ENCODE results near the gene IGSF22.

IGSF22 gene

DNA sequence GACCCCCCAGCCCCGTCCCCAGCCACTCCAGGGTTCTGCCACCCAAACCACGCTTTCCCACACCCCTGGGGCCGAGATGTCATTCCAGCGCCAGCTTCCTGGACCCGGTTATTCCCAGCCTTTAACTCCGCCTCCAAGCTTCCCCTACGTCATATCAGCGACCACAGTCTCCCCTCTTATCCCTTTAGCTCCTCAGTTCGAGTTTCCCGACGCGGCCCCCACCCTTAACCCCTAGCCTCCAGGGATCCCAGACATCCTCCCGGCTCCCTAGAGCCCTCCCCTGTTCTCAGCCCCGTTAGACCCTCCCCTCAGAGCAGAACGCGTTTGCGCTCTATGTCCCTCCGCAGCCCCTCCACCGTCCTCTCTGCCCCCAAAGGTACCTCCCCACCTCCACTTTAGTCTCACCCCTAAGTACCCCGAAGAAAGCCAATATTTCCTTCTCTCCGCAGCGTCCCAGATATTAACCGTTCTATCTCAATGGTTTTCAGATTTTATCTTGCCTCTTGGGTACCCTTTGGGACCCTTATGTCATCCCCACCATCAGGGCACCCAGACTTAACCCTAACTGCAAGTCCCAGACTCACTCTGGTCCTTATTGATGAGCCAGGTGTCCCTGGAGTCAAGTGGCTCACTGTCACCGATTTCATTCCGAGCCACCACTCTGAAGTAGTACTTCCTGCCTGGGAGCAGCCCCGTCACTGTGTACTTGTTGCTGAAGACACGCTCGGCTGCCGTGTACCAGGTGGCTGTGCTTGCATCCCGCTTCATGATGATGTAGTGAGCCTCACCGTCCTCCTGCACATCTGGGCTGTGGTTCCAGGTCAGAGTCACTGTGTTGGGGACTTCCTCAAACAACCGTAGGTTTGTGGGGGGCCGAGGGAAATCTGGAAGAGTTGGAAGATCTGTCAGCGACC is 19.4 kb downstream of the IGSF22 start:
- CTCF ChIA-PET = no interaction called here
- Histone ChIP-seq H3K4me3 (ENCODE audit: low read depth, low read length) (no peak overlapping the region), H3K36me3 (ENCODE audit: control insufficient read depth in 2 of 2, insufficient read depth in 1 of 2, low read length in 2 of 2) (no peaks in the 10 kb centered on the region), H3K4me1 (ENCODE audit: control insufficient read depth, insufficient read depth, low read length) (no peaks in the 10 kb centered on the region), H3K27ac (ENCODE audit: extremely low read depth, low read depth, low read length) (no peak overlapping the region), H3K9me3 (ENCODE audit: control insufficient read depth, insufficient read depth, low read depth, low read length) (no peaks in the 10 kb centered on the region)
- TF ChIP-seq MZF1 (tag by site-specific recombination; IDR thresholded peaks at IDR 0.05; ENCODE audit: borderline replicate concordance) (no peak), ZNF449 (tag by site-specific recombination; IDR thresholded peaks at IDR 0.05) (no peak), SCRT2 (tag by site-specific recombination; IDR thresholded peaks at IDR 0.05) (no peak), PRDM10 (tag by site-specific recombination; IDR thresholded peaks at IDR 0.05) (no peak), KLF16 (tag by site-specific recombination; IDR thresholded peaks at IDR 0.05) (no peak)
- POLR2A ChIA-PET = interaction anchor here (0.7 kb wide), 1 partner anchor 118 kb away, joined by 4 read pairs; the partner anchor contains the start of gene UEVLD

DNA sequence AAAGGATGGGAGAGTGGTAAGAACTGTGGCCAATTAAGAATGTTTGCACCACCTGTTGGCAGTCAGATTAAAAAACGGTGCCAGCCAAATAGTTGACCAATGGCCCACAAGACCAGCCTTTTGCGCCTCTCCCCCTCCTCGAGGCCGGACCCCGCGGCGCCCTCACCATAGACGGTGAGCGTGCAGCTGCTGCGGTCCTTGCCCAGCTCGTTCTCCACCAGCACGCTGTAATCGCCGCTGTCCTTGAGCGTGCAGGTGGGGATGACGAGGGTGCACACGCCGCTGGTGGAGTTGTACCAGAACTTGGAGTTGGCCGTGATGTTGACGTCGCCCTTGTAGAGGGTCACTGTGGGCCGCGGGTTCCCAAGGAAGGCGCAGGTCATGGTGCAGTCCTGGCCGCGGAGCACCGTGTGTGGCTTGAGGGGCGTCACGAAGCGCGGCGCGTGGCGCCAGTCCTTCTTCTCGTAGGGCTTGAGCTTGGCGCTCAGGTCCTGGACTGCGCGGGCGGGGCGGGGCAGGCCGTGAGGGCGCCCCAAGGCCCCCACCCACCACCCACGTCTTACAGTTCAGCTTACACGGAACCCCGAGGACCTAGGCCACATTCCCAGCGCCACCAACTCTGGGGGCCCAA is 20.2 kb downstream of the IGSF22 start:
- Histone ChIP-seq H3K36me3 (ENCODE audit: control insufficient read depth in 2 of 2, insufficient read depth in 1 of 2, low read length in 2 of 2) (no peaks in the 10 kb centered on the region), H3K4me1 (ENCODE audit: control insufficient read depth, insufficient read depth, low read length) (no peaks in the 10 kb centered on the region), H3K4me3 (ENCODE audit: low read depth, low read length) (no peak overlapping the region), H3K27ac (ENCODE audit: extremely low read depth, low read depth, low read length) (no peak overlapping the region), H3K9me3 (ENCODE audit: control insufficient read depth, insufficient read depth, low read depth, low read length) (no peaks in the 10 kb centered on the region)
- CTCF ChIA-PET = no interaction called here
- POLR2A ChIA-PET = interaction anchor here (0.7 kb wide), 1 partner anchor 117 kb away, joined by 4 read pairs; the partner anchor contains the start of gene UEVLD
- no peak for TF ChIP-seq ZNF510 (tag by site-specific recombination; IDR thresholded peaks at IDR 0.05; ENCODE audit: insufficient replicate concordance)
- no peak for TF ChIP-seq ZNF112 (tag by site-specific recombination; IDR thresholded peaks at IDR 0.05)
- no peak for TF ChIP-seq ZNF585B (tag by site-specific recombination; IDR thresholded peaks at IDR 0.05)
- no peak for TF ChIP-seq SCRT2 (tag by site-specific recombination; IDR thresholded peaks at IDR 0.05)
- no peak for TF ChIP-seq ZNF274 (IDR thresholded peaks at IDR 0.05; ENCODE audit: low read length)
- TF ChIP-seq ZNF274 (tag by site-specific recombination; IDR thresholded peaks at IDR 0.05; ENCODE audit: borderline replicate concordance) = no peak

DNA sequence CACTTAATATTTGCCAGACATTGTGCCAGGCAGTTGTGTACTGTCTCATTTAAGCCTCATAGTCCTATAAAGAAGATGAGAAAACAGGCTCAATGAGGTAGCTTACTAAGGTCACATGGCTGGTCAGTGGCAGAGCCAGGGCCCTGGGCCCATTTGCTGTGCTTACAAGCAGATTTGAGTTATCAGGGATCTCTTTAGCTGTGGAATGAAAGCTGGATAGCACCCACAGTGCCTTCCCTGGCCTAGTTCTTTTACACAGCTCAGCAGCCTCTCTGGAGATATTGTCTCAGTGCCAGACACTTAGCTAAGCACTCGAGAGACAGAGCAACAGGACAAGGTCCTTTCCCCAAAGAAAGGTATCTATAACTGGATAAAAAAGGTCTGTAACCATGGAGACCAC is 21.3 kb downstream of the IGSF22 start:
- Histone ChIP-seq H3K36me3 (ENCODE audit: control insufficient read depth in 2 of 2, insufficient read depth in 1 of 2, low read length in 2 of 2) (no peaks in the 10 kb centered on the region), H3K27ac (ENCODE audit: extremely low read depth, low read depth, low read length) (no peak overlapping the region), H3K4me1 (ENCODE audit: control insufficient read depth, insufficient read depth, low read length) (no peaks in the 10 kb centered on the region), H3K9me3 (ENCODE audit: control insufficient read depth, insufficient read depth, low read depth, low read length) (no peaks in the 10 kb centered on the region), H3K4me3 (ENCODE audit: low read depth, low read length) (no peak overlapping the region)
- ChIA-PET CTCF (interaction anchor here (1.3 to 1.6 kb wide), 2 partner anchors 24 to 26 kb away, joined by 3 to 7 read pairs; no protein-coding TSS in a partner anchor), POLR2A (interaction anchor here (0.7 to 1.7 kb wide), 2 partner anchors 71 to 561 kb away, joined by 4 to 5 read pairs; partner anchors contain the start of gene SPTY2D1)
- TF ChIP-seq, protein P1, sequence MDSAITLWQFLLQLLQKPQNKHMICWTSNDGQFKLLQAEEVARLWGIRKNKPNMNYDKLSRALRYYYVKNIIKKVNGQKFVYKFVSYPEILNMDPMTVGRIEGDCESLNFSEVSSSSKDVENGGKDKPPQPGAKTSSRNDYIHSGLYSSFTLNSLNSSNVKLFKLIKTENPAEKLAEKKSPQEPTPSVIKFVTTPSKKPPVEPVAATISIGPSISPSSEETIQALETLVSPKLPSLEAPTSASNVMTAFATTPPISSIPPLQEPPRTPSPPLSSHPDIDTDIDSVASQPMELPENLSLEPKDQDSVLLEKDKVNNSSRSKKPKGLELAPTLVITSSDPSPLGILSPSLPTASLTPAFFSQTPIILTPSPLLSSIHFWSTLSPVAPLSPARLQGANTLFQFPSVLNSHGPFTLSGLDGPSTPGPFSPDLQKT (IDR thresholded peaks at IDR 0.05; ENCODE audit: borderline replicate concordance, low read depth, low read length) = no peak
- no peak for TF ChIP-seq ZNF391 (tag by site-specific recombination; IDR thresholded peaks at IDR 0.05; ENCODE audit: borderline replicate concordance, low read depth)
- TF ChIP-seq, protein P2, sequence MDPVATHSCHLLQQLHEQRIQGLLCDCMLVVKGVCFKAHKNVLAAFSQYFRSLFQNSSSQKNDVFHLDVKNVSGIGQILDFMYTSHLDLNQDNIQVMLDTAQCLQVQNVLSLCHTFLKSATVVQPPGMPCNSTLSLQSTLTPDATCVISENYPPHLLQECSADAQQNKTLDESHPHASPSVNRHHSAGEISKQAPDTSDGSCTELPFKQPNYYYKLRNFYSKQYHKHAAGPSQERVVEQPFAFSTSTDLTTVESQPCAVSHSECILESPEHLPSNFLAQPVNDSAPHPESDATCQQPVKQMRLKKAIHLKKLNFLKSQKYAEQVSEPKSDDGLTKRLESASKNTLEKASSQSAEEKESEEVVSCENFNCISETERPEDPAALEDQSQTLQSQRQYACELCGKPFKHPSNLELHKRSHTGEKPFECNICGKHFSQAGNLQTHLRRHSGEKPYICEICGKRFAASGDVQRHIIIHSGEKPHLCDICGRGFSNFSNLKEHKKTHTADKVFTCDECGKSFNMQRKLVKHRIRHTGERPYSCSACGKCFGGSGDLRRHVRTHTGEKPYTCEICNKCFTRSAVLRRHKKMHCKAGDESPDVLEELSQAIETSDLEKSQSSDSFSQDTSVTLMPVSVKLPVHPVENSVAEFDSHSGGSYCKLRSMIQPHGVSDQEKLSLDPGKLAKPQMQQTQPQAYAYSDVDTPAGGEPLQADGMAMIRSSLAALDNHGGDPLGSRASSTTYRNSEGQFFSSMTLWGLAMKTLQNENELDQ (tag by site-specific recombination; IDR thresholded peaks at IDR 0.05; ENCODE audit: low read depth) = no peak
- no peak for TF ChIP-seq ZNF776 (tag by site-specific recombination; IDR thresholded peaks at IDR 0.05; ENCODE audit: borderline replicate concordance)
